KMS-11 (cell line): ENCODE measurements around the gene CEBPA.

Source experiments
- H2AFZ ChIP-seq: fragments of 200-600 bp; sonication (generic); 2 replicates; pipeline ENCODE4 v1.6.1; 2016; ENCODE audit warnings: antibody characterized with exemption, mixed run types, low read depth
- H3K27ac ChIP-seq: fragments of 200-600 bp; sonication (generic); 2 replicates; pipeline ENCODE4 v1.6.1; 2016; ENCODE audit warnings: mild to moderate bottlenecking, mixed run types
- H3K27me3 ChIP-seq: fragments of 200-600 bp; sonication (generic); 2 replicates; pipeline ENCODE4 v1.6.1; 2017; ENCODE audit warnings: mild to moderate bottlenecking, low read depth, mixed run types, moderate library complexity; ENCODE audit not compliant: insufficient read depth
- H3K36me3 ChIP-seq: fragments of 200-600 bp; sonication (generic); 2 replicates; pipeline ENCODE4 v1.6.1; 2017; ENCODE audit warnings: mild to moderate bottlenecking, mixed run types; ENCODE audit not compliant: insufficient read depth
- H3K4me1 ChIP-seq: fragments of 200-600 bp; sonication (generic); 2 replicates; pipeline ENCODE4 v1.6.1; 2016; ENCODE audit warnings: mild to moderate bottlenecking, low read depth, mixed run types; ENCODE audit not compliant: poor library complexity, severe bottlenecking
- H3K4me2 ChIP-seq: fragments of 200-600 bp; sonication (generic); 2 replicates; pipeline ENCODE4 v1.7.0; 2016; ENCODE audit warnings: mild to moderate bottlenecking, mixed run types
- H3K4me3 ChIP-seq: fragments of 200-600 bp; sonication (generic); IDR thresholded peaks from 2 replicates; pipeline ENCODE4 v1.6.1; 2017; ENCODE audit warnings: low read depth, low read length, mixed read lengths; ENCODE audit not compliant: insufficient read depth
- H3K79me2 ChIP-seq: fragments of 200-600 bp; sonication (generic); 2 replicates; pipeline ENCODE4 v1.6.1; 2016; ENCODE audit warnings: low read depth, mixed run types; ENCODE audit not compliant: insufficient read depth
- H3K9ac ChIP-seq: fragments of 200-600 bp; sonication (generic); 2 replicates; pipeline ENCODE4 v1.6.1; 2016; ENCODE audit warnings: mild to moderate bottlenecking, mixed run types
- H4K20me1 ChIP-seq: fragments of 200-600 bp; sonication (generic); 2 replicates; pipeline ENCODE4 v1.6.1; 2016; ENCODE audit warnings: mild to moderate bottlenecking, mixed run types; ENCODE audit not compliant: insufficient read depth
- CTCF ChIP-seq: fragments of 200-600 bp; sonication (generic); conservative IDR thresholded peaks from 2 replicates; pipeline ENCODE4 v1.6.1; 2017; ENCODE audit warnings: low read depth, mild to moderate bottlenecking, antibody characterized with exemption, low read length, moderate library complexity, mixed read lengths

Gene CEBPA

GRCh38 chr19:33264881-33265445 is 37.4 kb downstream of the CEBPA start:
- Histone ChIP-seq H3K27ac (no peak overlapping the region), H4K20me1 (no peaks in the 10 kb centered on the region), H3K79me2 (no peaks in the 10 kb centered on the region), H3K4me3 (no peak overlapping the region), H3K9ac (no peak overlapping the region), H3K27me3 (no peaks in the 10 kb centered on the region), H3K4me1 (no peaks in the 10 kb centered on the region), H3K36me3 (no peaks in the 10 kb centered on the region), H3K4me2 (no peak overlapping the region), H2AFZ (no peak overlapping the region)
- TF ChIP-seq CTCF = no peak

- Histone ChIP-seq H2AFZ (no peak overlapping the region), H3K9ac (no peak overlapping the region), H3K27ac (no peak overlapping the region), H3K27me3 (no peaks in the 10 kb centered on the region), H3K4me3 (no peak overlapping the region), H4K20me1 (no peaks in the 10 kb centered on the region), H3K4me1 (no peaks in the 10 kb centered on the region), H3K36me3 (no peaks in the 10 kb centered on the region), H3K79me2 (no peaks in the 10 kb centered on the region), H3K4me2 (no peak overlapping the region)
- TF ChIP-seq CTCF = no peak
These were observed 38.9 kb downstream of the CEBPA start for GRCh38 chr19:33263325-33264023.

GRCh38 chr19:33261511-33262189 is 40.7 kb downstream of the CEBPA start:
- Histone ChIP-seq H3K36me3 (no peaks in the 10 kb centered on the region), H3K9ac (no peak overlapping the region), H3K4me2 (no peak overlapping the region), H2AFZ (no peak overlapping the region), H3K79me2 (no peaks in the 10 kb centered on the region), H3K4me1 (no peaks in the 10 kb centered on the region), H4K20me1 (no peaks in the 10 kb centered on the region), H3K27ac (no peak overlapping the region), H3K27me3 (no peaks in the 10 kb centered on the region), H3K4me3 (no peak overlapping the region)
- TF ChIP-seq CTCF = no peak

DNA sequence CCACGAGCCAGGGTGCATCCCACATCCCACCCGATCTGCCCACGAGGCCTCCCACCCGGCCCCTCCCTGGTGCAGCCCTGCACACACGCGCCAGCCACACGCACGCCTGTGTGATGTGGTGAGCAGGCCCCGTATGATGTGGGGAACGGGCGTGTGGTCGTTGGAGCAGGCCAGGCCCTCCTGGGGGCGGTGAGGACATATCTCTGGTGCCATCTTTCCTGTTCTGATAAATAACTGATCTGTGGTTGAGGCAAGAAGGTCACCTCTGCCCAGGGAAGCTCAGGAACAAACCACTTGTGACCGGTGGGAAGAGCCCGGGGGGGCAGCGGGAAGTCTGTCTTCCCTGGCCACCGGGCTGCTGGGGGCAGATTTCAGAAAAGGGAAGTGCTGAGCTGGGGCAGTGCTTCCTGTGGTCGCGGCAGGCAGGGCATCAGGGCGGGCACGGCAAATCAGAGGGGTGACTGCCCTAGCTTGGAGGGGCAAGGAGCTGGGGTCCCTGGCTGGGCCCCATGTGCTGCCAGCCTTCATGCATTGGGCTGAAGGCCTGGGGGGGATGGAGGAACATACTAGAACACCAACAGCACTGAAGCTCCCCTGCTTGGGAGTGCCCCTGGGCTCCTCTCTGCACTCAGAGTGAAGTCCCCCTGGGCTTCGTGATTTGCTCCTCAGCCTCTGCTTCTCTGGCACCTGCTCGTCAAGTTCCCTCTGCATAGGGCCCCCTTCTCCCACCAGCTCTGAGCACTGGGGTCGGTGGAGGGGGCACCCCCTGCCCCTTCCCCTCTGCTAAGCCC is 41.5 kb downstream of the CEBPA start:
- Histone ChIP-seq H3K27ac (no peak overlapping the region), H4K20me1 (no peaks in the 10 kb centered on the region), H3K27me3 (no peaks in the 10 kb centered on the region), H3K4me1 (no peaks in the 10 kb centered on the region), H3K9ac (no peak overlapping the region), H3K79me2 (no peaks in the 10 kb centered on the region), H3K4me2 (no peak overlapping the region), H2AFZ (no peak overlapping the region), H3K36me3 (no peaks in the 10 kb centered on the region), H3K4me3 (no peak overlapping the region)
- TF ChIP-seq CTCF = no peak
